ENCODE data around the gene PEAK3.

The PEAK3 gene

DNA sequence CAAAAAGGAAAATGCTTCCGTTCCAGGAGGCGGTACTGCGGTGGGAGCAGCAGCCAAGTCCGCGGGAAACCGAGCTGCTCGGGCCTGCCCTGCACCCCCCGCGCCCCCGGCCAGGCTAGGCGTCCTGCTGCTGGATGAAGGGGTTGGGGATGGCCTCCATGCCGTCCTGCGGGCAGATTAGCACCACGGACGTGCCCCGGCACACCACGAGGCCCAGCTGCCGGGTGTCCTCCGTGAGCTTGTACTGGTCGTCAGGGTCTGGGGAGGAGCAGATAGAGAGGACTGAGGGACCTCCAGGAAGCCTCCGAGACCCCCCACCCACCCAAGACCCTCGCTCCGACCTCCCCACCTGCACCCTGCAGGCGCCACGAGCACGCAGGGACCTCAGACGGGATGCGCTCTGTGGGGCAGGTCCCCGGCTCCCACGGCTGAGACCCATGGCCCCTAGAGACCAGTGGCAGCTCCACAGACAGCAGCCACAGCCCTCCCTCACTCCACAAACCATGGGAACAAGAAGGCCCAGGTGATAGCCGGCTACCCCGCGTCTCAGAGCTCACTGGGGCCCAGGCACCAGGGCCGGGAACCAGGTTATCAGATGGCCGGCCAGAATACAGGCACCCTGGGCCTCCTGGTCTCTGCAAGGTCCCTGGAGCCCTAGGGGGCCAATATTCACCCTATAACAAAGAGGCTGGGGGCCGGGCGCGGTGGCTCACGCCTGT, 39.7 kb upstream of the PEAK3 start:
- no peak for DNase-seq
- Mint-ChIP-seq H3K36me3 (ENCODE audit: low read depth) (peaks cover 46% of the 10 kb centered on the region), H3K27ac (no peak overlapping the region), H3K27me3 (no peaks in the 10 kb centered on the region), H3K4me3 (no peak overlapping the region), H3K4me1 (ENCODE audit: low read depth) (peaks cover 18% of the 10 kb centered on the region), H3K9me3 (no peaks in the 10 kb centered on the region)

DNA sequence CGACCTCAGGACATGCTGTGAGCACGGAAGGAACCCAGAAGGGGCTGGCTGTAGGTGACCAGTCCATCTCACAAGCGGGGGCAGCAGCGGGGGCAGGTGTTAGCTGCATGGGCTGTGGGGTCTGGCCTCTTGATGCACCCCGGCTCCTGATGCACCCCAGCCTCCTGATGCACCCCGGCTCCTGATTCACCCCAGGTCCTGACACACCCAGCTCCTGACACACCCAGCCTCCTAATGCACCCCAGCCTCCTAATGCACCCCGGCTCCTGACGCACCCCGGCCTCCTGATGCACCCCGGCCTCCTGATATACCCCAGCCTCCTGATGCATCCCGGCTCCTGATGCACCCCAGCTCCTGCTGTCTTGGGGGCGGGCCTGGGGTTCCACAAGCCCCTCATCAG, 39.0 kb upstream of the PEAK3 start:
- DNase-seq = no peak
- no peak overlapping the region for H3K4me3 Mint-ChIP-seq
- H3K4me1 Mint-ChIP-seq (ENCODE audit: low read depth) = peaks cover 10% of the 10 kb centered on the region
- peaks cover 38% of the 10 kb centered on the region for H3K36me3 Mint-ChIP-seq (ENCODE audit: low read depth)
- H3K9me3 Mint-ChIP-seq = no peaks in the 10 kb centered on the region
- H3K27me3 Mint-ChIP-seq = peaks cover under 1% of the 10 kb centered on the region
- no peak overlapping the region for H3K27ac Mint-ChIP-seq

DNA sequence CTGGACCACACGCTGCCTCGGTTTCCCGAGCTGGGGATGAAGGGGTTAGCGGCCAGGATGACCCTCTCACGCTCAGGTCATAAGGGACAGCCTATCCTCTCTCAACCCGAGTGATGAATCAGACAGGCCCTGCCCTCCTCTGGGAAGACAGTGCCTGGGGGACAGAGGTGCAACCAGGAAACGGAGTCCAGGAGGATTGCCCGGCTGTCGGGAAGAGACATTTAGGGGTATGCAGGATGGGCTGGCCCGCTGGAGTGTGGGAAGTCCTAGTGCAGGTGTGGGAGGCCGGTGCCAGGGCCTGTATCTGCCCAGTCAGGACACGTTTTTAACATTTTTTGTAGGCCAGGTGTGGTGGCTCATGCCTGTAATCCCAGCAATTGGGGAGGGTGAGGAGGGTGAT, 38.1 kb upstream of the PEAK3 start:
- Mint-ChIP-seq H3K27me3 (peaks cover 10% of the 10 kb centered on the region), H3K27ac (no peak overlapping the region), H3K4me3 (no peak overlapping the region), H3K9me3 (peaks cover 7% of the 10 kb centered on the region), H3K36me3 (ENCODE audit: low read depth) (peaks cover 29% of the 10 kb centered on the region), H3K4me1 (ENCODE audit: low read depth) (peaks cover 1% of the 10 kb centered on the region)
- no peak for DNase-seq

DNA sequence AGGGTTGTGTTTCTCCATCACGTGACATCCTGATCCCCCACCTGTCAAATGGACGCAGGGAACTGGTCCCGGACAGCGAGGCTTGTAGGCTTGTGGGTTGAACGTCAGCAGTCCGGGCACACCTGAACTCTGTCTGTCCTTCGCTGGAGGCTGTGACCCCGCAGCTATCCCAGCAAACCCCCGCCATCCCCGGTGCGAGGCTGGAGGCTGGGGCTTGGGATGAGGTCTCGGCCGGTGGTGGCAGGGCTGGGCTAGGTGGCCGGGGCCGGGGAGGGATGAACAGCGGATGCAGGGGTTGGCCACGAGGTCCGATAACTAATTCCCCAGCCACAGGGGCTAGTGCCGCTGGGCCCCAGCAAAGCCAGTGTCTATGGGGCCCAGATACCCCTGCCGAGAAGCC, 37.6 kb upstream of the PEAK3 start:
- peaks cover under 1% of the 10 kb centered on the region for H3K4me1 Mint-ChIP-seq (ENCODE audit: low read depth)
- H3K9me3 Mint-ChIP-seq = peaks cover 11% of the 10 kb centered on the region
- H3K27ac Mint-ChIP-seq = no peak overlapping the region
- no peak overlapping the region for H3K4me3 Mint-ChIP-seq
- H3K36me3 Mint-ChIP-seq (ENCODE audit: low read depth) = peaks cover 24% of the 10 kb centered on the region
- DNase-seq = no peak
- peaks cover 15% of the 10 kb centered on the region for H3K27me3 Mint-ChIP-seq

DNA sequence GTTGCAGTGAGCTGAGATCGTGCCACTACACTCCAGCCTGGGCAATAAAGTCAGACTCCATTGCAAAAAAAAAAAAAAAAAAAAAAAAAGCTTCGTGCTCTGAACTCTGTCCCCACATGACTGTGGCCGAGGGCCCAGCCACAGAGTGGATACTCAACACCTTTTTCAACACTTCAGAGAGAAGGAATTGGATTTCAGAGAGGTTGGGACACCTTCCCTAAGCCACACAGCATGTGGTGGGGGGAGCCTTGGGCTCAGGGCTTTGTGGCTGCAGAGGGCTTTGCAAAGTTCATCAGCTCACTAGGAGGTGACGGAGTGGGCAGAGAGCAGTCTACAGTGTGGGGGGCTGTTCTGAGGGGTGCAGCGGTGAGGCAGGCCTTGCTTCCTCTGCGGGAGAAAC, 36.9 kb upstream of the PEAK3 start:
- no peak overlapping the region for H3K27ac Mint-ChIP-seq
- no peak overlapping the region for H3K4me3 Mint-ChIP-seq
- H3K9me3 Mint-ChIP-seq = peaks cover 12% of the 10 kb centered on the region

DNA sequence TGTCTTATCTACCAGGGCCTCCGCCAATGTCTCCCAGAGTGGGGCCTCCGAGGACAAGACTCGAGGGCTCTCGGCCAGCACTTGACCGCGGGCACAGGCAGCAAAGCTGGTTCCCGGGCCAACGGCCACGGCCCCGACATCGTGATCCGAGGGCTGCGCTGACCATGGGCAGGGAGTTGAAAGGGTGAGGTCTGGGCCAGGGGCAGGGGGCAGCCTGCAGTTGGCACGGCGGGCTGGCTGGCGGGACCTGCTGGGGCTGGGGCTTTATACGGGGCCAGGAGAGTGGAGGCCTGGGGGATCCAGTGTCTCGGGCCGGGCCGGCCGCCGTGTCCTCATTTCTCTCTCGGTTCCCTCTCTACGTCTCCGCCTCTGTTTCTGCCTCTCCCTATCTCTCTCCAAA, 35.8 kb upstream of the PEAK3 start:
- no peak for DNase-seq
- H3K4me1 Mint-ChIP-seq (ENCODE audit: low read depth) = no peaks in the 10 kb centered on the region
- H3K9me3 Mint-ChIP-seq = peaks cover 12% of the 10 kb centered on the region
- H3K27ac Mint-ChIP-seq = no peak overlapping the region
- H3K27me3 Mint-ChIP-seq = peaks cover 33% of the 10 kb centered on the region
- H3K4me3 Mint-ChIP-seq = no peak overlapping the region
- peaks cover 11% of the 10 kb centered on the region for H3K36me3 Mint-ChIP-seq (ENCODE audit: low read depth)

More for the DNA sequence above, 36.9 kb upstream of the PEAK3 start:
- Mint-ChIP-seq H3K36me3 (ENCODE audit: low read depth) (peaks cover 18% of the 10 kb centered on the region), H3K4me1 (ENCODE audit: low read depth) (no peaks in the 10 kb centered on the region), H3K27me3 (peaks cover 21% of the 10 kb centered on the region)
- DNase-seq = no peak

DNA sequence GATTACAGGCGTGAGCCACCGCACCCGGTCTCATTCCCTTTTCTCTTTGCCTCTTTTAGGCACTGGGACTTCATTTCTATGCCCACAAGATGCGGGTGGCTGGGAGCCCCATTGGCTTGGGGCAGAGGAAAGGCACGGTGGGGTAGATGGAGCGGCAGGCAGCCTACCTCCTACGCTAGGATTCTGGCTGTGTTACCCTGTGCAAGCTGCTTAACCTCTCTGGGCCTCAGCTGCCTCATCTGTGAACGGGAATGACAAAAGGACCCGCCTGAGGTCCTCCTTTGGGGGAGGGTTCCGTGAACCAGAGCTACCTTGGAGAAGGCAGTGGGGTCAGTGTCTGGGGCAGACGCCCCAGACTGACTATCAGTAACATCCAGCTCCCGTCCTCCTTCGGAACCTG, 35.3 kb upstream of the PEAK3 start:
- H3K27me3 Mint-ChIP-seq = peaks cover 35% of the 10 kb centered on the region
- H3K36me3 Mint-ChIP-seq (ENCODE audit: low read depth) = peaks cover 7% of the 10 kb centered on the region
- H3K4me1 Mint-ChIP-seq (ENCODE audit: low read depth) = no peaks in the 10 kb centered on the region
- peaks cover 12% of the 10 kb centered on the region for H3K9me3 Mint-ChIP-seq
- no peak overlapping the region for H3K27ac Mint-ChIP-seq
- DNase-seq = no peak
- H3K4me3 Mint-ChIP-seq = no peak overlapping the region

DNA sequence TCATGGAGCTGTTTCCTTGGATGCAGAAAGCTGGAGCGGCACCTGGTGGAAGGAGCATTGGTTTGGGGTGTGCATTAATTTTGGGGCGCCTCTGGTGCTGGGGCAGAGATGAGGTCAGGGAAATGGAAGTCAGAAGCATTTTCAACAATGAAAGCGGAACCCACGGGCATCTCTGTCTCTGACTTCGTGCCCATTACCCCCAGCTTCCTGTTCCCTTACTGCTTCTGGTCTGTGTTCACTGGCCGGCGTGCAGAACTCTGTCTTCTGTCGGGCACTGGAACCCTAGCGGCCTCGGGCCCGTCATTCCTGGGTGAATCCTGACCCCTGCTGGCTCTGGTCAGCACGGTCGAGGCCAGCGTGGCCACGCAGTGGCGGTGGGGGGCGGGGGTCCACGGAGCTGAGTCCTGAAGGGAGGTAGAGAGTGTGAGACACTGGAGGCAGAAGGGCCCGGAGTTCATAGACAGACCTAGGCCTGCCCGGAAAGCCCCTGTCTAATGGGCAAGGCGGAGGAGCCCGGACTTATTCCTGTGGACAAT, 33.9 kb upstream of the PEAK3 start:
- no peak overlapping the region for H3K27ac Mint-ChIP-seq
- no peaks in the 10 kb centered on the region for H3K4me1 Mint-ChIP-seq (ENCODE audit: low read depth)
- no peaks in the 10 kb centered on the region for H3K36me3 Mint-ChIP-seq (ENCODE audit: low read depth)
- H3K4me3 Mint-ChIP-seq = no peak overlapping the region
- peak; percentile 51 for DNase-seq
- H3K27me3 Mint-ChIP-seq = peaks cover 39% of the 10 kb centered on the region
- H3K9me3 Mint-ChIP-seq = peaks cover 12% of the 10 kb centered on the region

DNA sequence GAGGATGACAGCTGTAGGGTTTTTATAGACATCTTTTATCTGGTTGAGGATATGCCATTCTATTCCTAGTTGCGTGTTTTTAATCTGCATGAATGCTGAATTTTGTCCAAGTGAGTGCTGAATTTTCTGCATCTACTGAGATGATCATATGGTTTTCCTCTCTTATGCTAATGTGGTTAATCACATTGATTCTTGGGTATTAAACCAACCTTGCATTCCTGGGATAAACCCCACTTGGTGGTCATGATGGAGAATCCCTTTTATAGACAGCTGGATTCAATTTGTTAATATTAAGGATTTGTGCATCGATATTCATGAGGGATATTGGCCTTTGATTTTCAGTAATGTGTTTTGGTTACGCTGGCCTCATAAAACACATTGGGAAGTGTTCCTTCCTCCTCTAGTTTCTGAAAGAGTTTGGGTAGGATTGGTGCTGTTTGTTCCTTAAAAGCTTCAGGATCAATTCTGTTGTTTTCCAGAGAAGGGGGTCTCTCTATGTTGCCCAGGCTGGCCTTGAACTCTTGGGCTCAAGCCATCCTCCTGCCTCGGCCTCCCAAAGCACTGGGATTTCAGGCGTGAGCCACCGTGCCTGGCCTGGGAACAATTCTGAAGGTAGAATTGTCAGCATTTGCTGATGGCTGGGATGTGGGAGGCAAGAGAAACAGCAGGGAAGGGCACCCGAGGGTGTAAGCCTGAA, 33.3 kb upstream of the PEAK3 start:
- H3K9me3 Mint-ChIP-seq = peaks cover 12% of the 10 kb centered on the region
- no peak overlapping the region for H3K27ac Mint-ChIP-seq
- no peaks in the 10 kb centered on the region for H3K4me1 Mint-ChIP-seq (ENCODE audit: low read depth)
- H3K27me3 Mint-ChIP-seq = peaks cover 44% of the 10 kb centered on the region
- DNase-seq = no peak
- no peak overlapping the region for H3K4me3 Mint-ChIP-seq
- no peaks in the 10 kb centered on the region for H3K36me3 Mint-ChIP-seq (ENCODE audit: low read depth)

DNA sequence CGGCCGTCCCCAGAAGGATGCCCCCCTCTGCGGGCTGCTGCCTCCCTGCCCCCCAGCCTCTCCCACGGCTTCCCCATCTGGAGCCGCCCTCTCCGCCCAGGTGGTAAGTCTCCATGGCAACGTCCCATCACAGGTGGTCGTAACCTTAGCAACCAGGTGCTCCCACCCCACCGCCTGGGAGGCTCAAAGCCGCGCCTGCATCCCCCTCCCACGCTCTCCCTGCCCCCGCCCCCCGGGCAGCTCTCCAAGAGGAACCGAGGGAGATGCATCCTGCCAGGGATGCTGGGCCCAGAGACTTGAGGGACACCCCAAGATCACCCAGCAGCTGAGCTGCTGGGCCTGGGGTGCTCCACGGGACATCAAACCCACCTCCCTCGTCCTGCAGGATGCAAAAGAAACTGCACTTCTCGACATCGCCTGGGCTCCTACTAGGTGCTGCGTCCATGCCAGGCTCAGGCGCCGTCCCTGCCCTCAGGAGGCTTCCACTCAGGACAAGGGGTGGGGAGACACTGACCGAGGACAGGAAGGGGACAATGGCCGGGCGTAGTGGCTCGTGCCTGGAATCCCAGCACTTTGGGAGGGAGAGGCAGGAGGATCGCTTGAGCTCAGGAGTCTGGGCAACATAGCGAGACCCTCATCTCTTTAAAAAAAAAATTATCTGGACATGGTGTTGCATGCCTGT, 31.0 kb upstream of the PEAK3 start:
- H3K9me3 Mint-ChIP-seq = peaks cover 12% of the 10 kb centered on the region
- no peaks in the 10 kb centered on the region for H3K36me3 Mint-ChIP-seq (ENCODE audit: low read depth)
- H3K4me1 Mint-ChIP-seq (ENCODE audit: low read depth) = peaks cover 3% of the 10 kb centered on the region
- H3K4me3 Mint-ChIP-seq = no peak overlapping the region
- DNase-seq = no peak
- peaks cover 65% of the 10 kb centered on the region for H3K27me3 Mint-ChIP-seq
- H3K27ac Mint-ChIP-seq = no peak overlapping the region

DNA sequence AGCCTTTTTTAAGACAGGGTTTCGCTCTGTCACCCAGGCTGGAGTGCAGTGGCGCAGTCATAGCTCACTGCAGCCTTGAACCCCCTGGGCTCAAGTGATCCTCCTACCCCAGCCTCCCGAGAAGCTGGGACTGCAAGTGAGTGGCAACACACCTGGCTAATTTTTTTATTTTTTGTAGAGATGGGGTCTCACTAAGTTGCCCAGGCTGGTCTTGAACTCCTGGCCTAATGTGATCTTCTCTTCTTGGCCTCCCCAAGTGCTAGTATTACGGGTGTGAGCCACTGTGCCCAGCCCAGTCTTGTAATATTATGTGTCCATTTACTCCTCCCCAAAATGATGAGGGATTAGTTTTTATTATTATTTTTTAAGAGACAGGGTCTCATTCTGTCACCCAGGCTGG, 29.1 kb upstream of the PEAK3 start:
- Mint-ChIP-seq H3K27ac (no peak overlapping the region), H3K4me1 (ENCODE audit: low read depth) (peaks cover 3% of the 10 kb centered on the region), H3K9me3 (peaks cover 12% of the 10 kb centered on the region), H3K36me3 (ENCODE audit: low read depth) (no peaks in the 10 kb centered on the region), H3K4me3 (no peak overlapping the region), H3K27me3 (peaks cover 76% of the 10 kb centered on the region)
- no peak for DNase-seq

DNA sequence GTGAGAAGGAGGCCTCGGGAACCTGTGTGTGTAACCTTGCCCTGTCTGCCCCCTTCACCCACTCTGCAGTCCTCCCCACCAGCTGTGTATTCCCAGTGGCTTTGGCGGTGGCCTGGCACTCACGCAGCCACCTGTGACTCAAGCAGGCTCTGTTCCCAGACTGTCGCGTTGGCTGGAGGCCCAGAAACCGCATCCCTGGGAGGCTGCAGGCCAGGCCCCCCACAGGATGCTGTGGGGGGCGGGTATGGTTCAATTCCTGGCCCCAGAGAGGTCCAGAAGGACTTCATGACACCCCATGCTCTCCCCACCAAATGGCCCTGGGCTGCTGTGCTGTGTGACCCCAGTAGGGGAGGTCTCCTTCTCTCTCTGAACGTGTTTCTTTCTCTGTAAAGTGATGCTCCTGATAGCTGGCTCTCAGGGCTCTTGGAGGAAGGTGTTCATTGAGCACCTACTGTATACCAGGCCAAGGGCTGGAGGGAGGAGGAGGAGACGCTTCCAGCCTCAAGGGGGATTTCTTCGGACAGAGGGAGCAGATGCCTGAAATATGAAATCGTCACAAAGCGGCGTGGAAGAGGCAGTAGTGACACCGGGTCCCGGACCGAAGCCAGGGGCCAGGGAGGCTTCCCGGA, 27.9 kb upstream of the PEAK3 start:
- Mint-ChIP-seq H3K4me3 (no peak overlapping the region), H3K36me3 (ENCODE audit: low read depth) (no peaks in the 10 kb centered on the region), H3K4me1 (ENCODE audit: low read depth) (peaks cover 3% of the 10 kb centered on the region), H3K27ac (no peak overlapping the region), H3K9me3 (peaks cover 3% of the 10 kb centered on the region), H3K27me3 (peaks cover 76% of the 10 kb centered on the region)
- no peak for DNase-seq

DNA sequence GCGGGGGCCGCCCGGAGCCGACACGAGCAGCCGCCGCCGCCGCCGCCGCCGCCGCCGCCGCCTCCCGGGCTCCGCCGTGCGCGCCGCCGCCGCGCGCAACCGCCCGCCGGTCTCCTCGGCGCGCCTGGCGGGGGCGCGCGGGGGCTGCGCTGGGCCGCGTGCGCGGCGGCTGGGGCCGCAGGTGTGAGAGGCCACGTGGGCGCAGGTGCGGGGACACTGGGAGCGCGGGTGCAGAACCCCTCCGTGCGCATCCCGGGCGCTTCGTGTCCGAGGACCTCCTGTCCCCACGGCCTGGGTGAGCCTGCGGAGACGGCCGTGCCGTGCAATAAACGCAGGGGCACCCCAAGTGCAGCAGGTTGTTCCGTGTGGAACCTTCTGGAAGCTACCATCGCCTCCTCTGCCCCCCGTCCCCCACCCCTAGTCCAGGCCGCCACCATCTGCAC, 26.2 kb upstream of the PEAK3 start, which contains the start of gene LINGO3:
Gene LINGO3, minus strand, starts transcription at position 41 of the 443 bp plus-strand sequence. CDS start 16,378 bp downstream, outside the sequence.
- Mint-ChIP-seq H3K4me1 (ENCODE audit: low read depth) (peaks cover 5% of the 10 kb centered on the region), H3K27ac (no peak within 1 kb of the TSS), H3K27me3 (peaks cover 74% of the 10 kb centered on the region), H3K36me3 (ENCODE audit: low read depth) (no peaks in the 10 kb centered on the region), H3K4me3 (no peak within 1 kb of the TSS), H3K9me3 (no peaks in the 10 kb centered on the region)
- DNase-seq = no peak

DNA sequence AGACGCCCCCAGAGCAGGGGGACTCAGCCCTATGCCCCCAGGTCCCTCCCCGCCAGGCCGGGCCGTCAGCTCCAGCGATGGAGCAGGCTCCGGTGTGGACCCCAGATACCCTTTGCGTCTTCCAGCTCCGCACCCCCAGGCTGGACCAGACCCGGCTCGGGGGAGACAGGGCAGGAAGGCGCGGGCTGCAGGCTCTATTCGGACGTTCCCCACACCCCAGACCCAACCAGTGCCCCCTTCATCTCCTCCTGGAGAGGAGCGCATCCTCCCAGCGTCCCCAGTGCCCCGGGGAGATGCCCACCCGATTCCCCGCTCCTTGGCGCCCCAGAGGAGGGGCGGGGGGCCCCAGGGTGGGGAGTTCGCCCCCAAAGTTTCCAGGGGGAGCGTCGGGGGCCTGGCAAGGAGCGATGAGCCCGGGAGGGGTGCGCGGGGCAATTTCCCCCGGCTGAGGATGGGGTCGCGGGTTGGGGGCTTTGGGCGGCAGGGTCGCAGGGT, 25.6 kb upstream of the PEAK3 start:
- Mint-ChIP-seq H3K27me3 (peaks cover 75% of the 10 kb centered on the region), H3K4me1 (ENCODE audit: low read depth) (peaks cover 10% of the 10 kb centered on the region), H3K9me3 (no peaks in the 10 kb centered on the region), H3K4me3 (no peak overlapping the region), H3K36me3 (ENCODE audit: low read depth) (no peaks in the 10 kb centered on the region), H3K27ac (no peak overlapping the region)
- no peak for DNase-seq
